A549 (cell line): Measurements from ENCODE around the gene KDM8. TPM values are rescaled to one million over a fixed set of nuclear protein-coding genes. Genes with fewer than 3 reads are reported as not detected.

Source experiments
- ATAC-seq, 2 experiments: fragments of 200-7000 bp in 1 of 2; fragments of >200 bp in 1 of 2; cut with Nextera tagmentation in 1 of 2; cut with Tn5 transposase in 1 of 2; 3 replicates each; pipeline versions ENCODE4 v1.8.0 to v1.9.1; 2018 to 2020; ENCODE audit warnings: mild to moderate bottlenecking in 1 of 2, moderate library complexity in 1 of 2
- CTCF ChIA-PET: fragments of 300-600 bp; sonication (Branson Sonifier 250); formaldehyde crosslinking; extraction: SDS; loops from one replicate; lab custom pipeline; 2021; ENCODE audit warnings: antibody characterized with exemption, inconsistent platforms; lab: Yijun Ruan, JAX
- POLR2A ChIA-PET: fragments of 350-600 bp; formaldehyde crosslinking; extraction: SDS; loops from one replicate; lab custom pipeline; 2021; ENCODE audit warnings: antibody characterized with exemption, inconsistent platforms; lab: Yijun Ruan, JAX
- DNase-seq, 2 experiments: peaks; one replicate each; pipeline versions ENCODE4 v3.0.0 to v3.0.0-alpha.2; 2011 to 2016; ENCODE audit warnings: low read depth in 1 of 2, low spot score in 1 of 2
- FAIRE-seq: peaks from 2 replicates; lab custom pipeline; 2011; peaks lifted over from hg19 to GRCh38; lab: Jason Lieb, UNC
- H3K27ac ChIP-seq, 2 experiments: fragments of >200 bp; sonication (Bioruptor Twin); formaldehyde crosslinking; 3 replicates each; pipeline ENCODE4 v1.5.1; 2016 to 2017
- H3K4me1 ChIP-seq: fragments of >200 bp; sonication (Bioruptor Twin); formaldehyde crosslinking; 3 replicates; pipeline ENCODE4 v1.6.1; 2016
- H3K4me2 ChIP-seq: fragments of >200 bp; sonication (Bioruptor Twin); formaldehyde crosslinking; 3 replicates; pipeline ENCODE4 v1.6.1; 2016
- H3K4me3 ChIP-seq: fragments of >200 bp; sonication (Bioruptor Twin); formaldehyde crosslinking; 3 replicates; pipeline ENCODE4 v1.5.1; 2016
- H3K9me3 ChIP-seq: fragments of >200 bp; sonication (Bioruptor Twin); formaldehyde crosslinking; 3 replicates; pipeline ENCODE4 v1.6.1; 2016
- CEBPB ChIP-seq, 2 experiments: fragments of >200 bp in 1 of 2; sonication (Bioruptor Twin) in 1 of 2; formaldehyde crosslinking in 1 of 2; IDR thresholded peaks; 2 replicates each; pipeline ENCODE4 v1.6.1; 2012 to 2016
- CHD4 ChIP-seq: fragments of 200-600 bp; sonication (generic); IDR thresholded peaks from 2 replicates; pipeline ENCODE4 v1.6.1; 2016; ENCODE audit warnings: antibody characterized with exemption, mild to moderate bottlenecking, borderline replicate concordance
- EHF ChIP-seq: fragments of 250-450 bp; sonication (Bioruptor Pico); IDR thresholded peaks from 2 replicates; pipeline ENCODE4 v1.5.0; 2020; ENCODE audit warnings: mild to moderate bottlenecking
- EHMT2 ChIP-seq: fragments of 200-600 bp; sonication (generic); IDR thresholded peaks from 2 replicates; pipeline ENCODE4 v1.6.1; 2016; ENCODE audit warnings: antibody characterized with exemption, low read depth, mild to moderate bottlenecking, moderate library complexity
- FOXS1 ChIP-seq: fragments of 250-450 bp; sonication (Bioruptor Pico); IDR thresholded peaks from 2 replicates; pipeline ENCODE4 v1.5.0; 2020; ENCODE audit warnings: mild to moderate bottlenecking, moderate library complexity
- GATA3 ChIP-seq: IDR thresholded peaks from 2 replicates; pipeline ENCODE4 v1.6.1; 2012; ENCODE audit warnings: borderline replicate concordance
- HEYL ChIP-seq: fragments of 250-450 bp; sonication (Bioruptor Pico); IDR thresholded peaks from 2 replicates; pipeline ENCODE4 v1.8.0; 2021; ENCODE audit warnings: mild to moderate bottlenecking, moderate library complexity
- JUN ChIP-seq, 2 experiments: fragments of >200 bp; sonication (Bioruptor Twin); formaldehyde crosslinking; IDR thresholded peaks; 2 replicates in 1 of 2; 3 replicates in 1 of 2; pipeline ENCODE4 v1.6.1; 2016 to 2017
- MAX ChIP-seq: IDR thresholded peaks from 2 replicates; pipeline ENCODE4 v1.6.1; 2012
- MYC ChIP-seq: IDR thresholded peaks from 2 replicates; pipeline ENCODE4 v1.6.1; 2012; ENCODE audit warnings: mild to moderate bottlenecking, inconsistent platforms, low read length, improper control_type of control experiment, borderline replicate concordance
- PHF8 ChIP-seq: fragments of 200-600 bp; sonication (generic); IDR thresholded peaks from 2 replicates; pipeline ENCODE4 v1.6.1; 2016; ENCODE audit warnings: low read depth, mild to moderate bottlenecking, antibody characterized with exemption, moderate library complexity, borderline replicate concordance
- POLR2A ChIP-seq: IDR thresholded peaks from 2 replicates; pipeline ENCODE4 v1.6.1; 2012; ENCODE audit warnings: mild to moderate bottlenecking, low read length
- POLR2AphosphoS2 ChIP-seq: conservative IDR thresholded peaks from 2 replicates; pipeline ENCODE4 v1.6.1; 2012; ENCODE audit warnings: low read length, improper control_type of control experiment, inconsistent platforms
- RAD21 ChIP-seq, 2 experiments: fragments of >200 bp in 1 of 2; sonication (Bioruptor Twin) in 1 of 2; formaldehyde crosslinking in 1 of 2; IDR thresholded peaks in 1 of 2; conservative IDR thresholded peaks in 1 of 2; 2 replicates in 1 of 2; 3 replicates in 1 of 2; pipeline ENCODE4 v1.6.1; 2012 to 2018; ENCODE audit warnings: inconsistent platforms in 1 of 2
- RCOR1 ChIP-seq: fragments of 150-350 bp; IDR thresholded peaks from 2 replicates; pipeline ENCODE4 v1.6.1; 2014; ENCODE audit warnings: antibody characterized with exemption, low read length, low read depth
- RFX5 ChIP-seq: fragments of 450-650 bp; IDR thresholded peaks from 2 replicates; pipeline ENCODE4 v1.7.1; 2014; ENCODE audit warnings: antibody characterized with exemption, mild to moderate bottlenecking, moderate library complexity
- RNF2 ChIP-seq: fragments of 200-600 bp; sonication (generic); IDR thresholded peaks from 2 replicates; pipeline ENCODE4 v1.6.1; 2016; ENCODE audit warnings: low read depth, mild to moderate bottlenecking, antibody characterized with exemption, moderate library complexity, borderline replicate concordance
- SREBF2 ChIP-seq: fragments of 450-650 bp; IDR thresholded peaks from 2 replicates; pipeline ENCODE4 v1.6.1; 2014; ENCODE audit warnings: mild to moderate bottlenecking, moderate library complexity
- ZSCAN20 ChIP-seq: fragments of 250-450 bp; sonication (Bioruptor Pico); IDR thresholded peaks from 2 replicates; pipeline ENCODE4 v1.8.0; 2022; ENCODE audit warnings: mild to moderate bottlenecking, moderate library complexity
- WGBS: methylation state at CpG from one replicate; pipeline ENCODE4 v1.1.6; 2017; ENCODE audit errors: missing lambda C conversion rate; 5-methylcytosine and 5-hydroxymethylcytosine counted together
- polyA plus RNA-seq, 4 experiments: library from polyadenylated mRNA; depleted of rRNA in 3 of 4; stranded (reverse); fragments of >200 nt; fragmentation: RNase III in 1 of 4; extraction: RNeasy Plus Mini Kit Qiagen cat#74134 plus additional on column Dnase treatment in 1 of 4; gene quantifications; 2 replicates in 3 of 4; 3 replicates in 1 of 4; pipeline ENCODE4 v1.2.3, GENCODE V29; 2011 to 2017
- TF ChIP-seq, protein P1 (sequence below): fragments of >200 bp; sonication (Bioruptor Twin); formaldehyde crosslinking; IDR thresholded peaks from 3 replicates; pipeline ENCODE4 v1.5.1; 2016
- TF ChIP-seq, protein P2 (sequence below): IDR thresholded peaks from 2 replicates; pipeline ENCODE4 v1.6.1; 2012
- TF ChIP-seq, protein P3 (sequence below): fragments of >200 bp; sonication (Bioruptor Twin); formaldehyde crosslinking; IDR thresholded peaks from 3 replicates; pipeline ENCODE4 v1.6.1; 2016

The KDM8 gene
- polyA plus RNA-seq, 2 of the 4 experiments (the other 2 are of a cell fraction), result 1.6 to 2.3 TPM

DNA sequence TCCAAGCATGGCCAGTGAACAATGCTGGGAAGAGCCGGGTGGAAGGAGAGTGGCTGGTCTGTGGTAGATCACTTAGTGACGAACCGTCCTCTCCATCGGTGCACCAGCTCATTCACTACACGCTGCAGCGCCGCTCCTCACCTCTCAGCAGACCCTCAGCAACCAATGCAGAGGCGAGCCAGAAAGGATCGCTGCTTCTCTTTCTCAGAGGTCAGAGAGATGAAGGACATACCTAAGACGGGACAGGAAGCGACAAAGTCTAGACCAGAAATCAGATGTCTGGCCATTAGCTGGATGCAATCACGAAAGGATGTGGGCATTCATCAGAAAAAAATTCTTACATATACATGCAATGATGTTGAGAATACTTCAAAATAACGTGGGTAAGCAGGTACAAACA lies 38.3 kb downstream of the KDM8 start:
- Histone ChIP-seq H3K4me3 (no peak overlapping the region), H3K4me1 (peaks cover 40% of the 10 kb centered on the region), H3K4me2 (no peak overlapping the region), H3K27ac (peak overlapping the region in 1 of 2 experiments; percentile 42; a peak in 1 of 6 replicates), H3K9me3 (no peaks in the 10 kb centered on the region)
- DNase-seq (no peak), FAIRE-seq (no peak), ATAC-seq (no peak)
- POLR2A ChIA-PET, result no interaction called here
- WGBS, result 82% methylated on average over 13 of the region's 13 CpGs
- CTCF ChIA-PET, result interaction anchor here (1.3 to 16.7 kb wide), 5 partner anchors 11 to 126 kb away, joined by 3 to 291 read pairs (median 5); no protein-coding TSS in a partner anchor
- TF ChIP-seq HEYL (CRISPR knock-in tag), result no peak
- TF ChIP-seq GATA3, result no peak
- TF ChIP-seq RNF2, result no peak
- TF ChIP-seq SREBF2, result no peak
- TF ChIP-seq RCOR1, result no peak
- no peak for TF ChIP-seq EHF (CRISPR knock-in tag)
- TF ChIP-seq ZSCAN20 (CRISPR knock-in tag), result no peak
- TF ChIP-seq POLR2AphosphoS2, result no peak
- TF ChIP-seq, protein P1, sequence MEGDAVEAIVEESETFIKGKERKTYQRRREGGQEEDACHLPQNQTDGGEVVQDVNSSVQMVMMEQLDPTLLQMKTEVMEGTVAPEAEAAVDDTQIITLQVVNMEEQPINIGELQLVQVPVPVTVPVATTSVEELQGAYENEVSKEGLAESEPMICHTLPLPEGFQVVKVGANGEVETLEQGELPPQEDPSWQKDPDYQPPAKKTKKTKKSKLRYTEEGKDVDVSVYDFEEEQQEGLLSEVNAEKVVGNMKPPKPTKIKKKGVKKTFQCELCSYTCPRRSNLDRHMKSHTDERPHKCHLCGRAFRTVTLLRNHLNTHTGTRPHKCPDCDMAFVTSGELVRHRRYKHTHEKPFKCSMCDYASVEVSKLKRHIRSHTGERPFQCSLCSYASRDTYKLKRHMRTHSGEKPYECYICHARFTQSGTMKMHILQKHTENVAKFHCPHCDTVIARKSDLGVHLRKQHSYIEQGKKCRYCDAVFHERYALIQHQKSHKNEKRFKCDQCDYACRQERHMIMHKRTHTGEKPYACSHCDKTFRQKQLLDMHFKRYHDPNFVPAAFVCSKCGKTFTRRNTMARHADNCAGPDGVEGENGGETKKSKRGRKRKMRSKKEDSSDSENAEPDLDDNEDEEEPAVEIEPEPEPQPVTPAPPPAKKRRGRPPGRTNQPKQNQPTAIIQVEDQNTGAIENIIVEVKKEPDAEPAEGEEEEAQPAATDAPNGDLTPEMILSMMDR, result no peak
- TF ChIP-seq CEBPB (IDR thresholded peaks at IDR 0.05), result no peak
- TF ChIP-seq MAX, result no peak
- no peak for TF ChIP-seq RAD21 (conservative IDR thresholded peaks at IDR 0.05 in 1 of 2, IDR thresholded peaks at IDR 0.05 in 1 of 2)
- TF ChIP-seq, protein P2, sequence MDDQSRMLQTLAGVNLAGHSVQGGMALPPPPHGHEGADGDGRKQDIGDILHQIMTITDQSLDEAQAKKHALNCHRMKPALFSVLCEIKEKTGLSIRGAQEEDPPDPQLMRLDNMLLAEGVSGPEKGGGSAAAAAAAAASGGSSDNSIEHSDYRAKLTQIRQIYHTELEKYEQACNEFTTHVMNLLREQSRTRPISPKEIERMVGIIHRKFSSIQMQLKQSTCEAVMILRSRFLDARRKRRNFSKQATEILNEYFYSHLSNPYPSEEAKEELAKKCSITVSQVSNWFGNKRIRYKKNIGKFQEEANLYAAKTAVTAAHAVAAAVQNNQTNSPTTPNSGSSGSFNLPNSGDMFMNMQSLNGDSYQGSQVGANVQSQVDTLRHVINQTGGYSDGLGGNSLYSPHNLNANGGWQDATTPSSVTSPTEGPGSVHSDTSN, result no peak
- no peak for TF ChIP-seq RFX5

GRCh38 chr16:27242398-27242797 lies 39.1 kb downstream of the KDM8 start:
- no peaks in the 10 kb centered on the region for H3K9me3 ChIP-seq
- H3K4me1 ChIP-seq, result peaks cover 43% of the 10 kb centered on the region
- WGBS, result 100% methylated on average over 2 of the region's 2 CpGs
- ATAC-seq, result no peak
- TF ChIP-seq POLR2A (no peak), EHMT2 (no peak), PHF8 (no peak), EHF (CRISPR knock-in tag) (no peak), CHD4 (no peak), JUN (IDR thresholded peaks at IDR 0.05) (no peak), MYC (no peak), HEYL (CRISPR knock-in tag) (no peak), FOXS1 (CRISPR knock-in tag) (no peak)
- TF ChIP-seq, protein P3, sequence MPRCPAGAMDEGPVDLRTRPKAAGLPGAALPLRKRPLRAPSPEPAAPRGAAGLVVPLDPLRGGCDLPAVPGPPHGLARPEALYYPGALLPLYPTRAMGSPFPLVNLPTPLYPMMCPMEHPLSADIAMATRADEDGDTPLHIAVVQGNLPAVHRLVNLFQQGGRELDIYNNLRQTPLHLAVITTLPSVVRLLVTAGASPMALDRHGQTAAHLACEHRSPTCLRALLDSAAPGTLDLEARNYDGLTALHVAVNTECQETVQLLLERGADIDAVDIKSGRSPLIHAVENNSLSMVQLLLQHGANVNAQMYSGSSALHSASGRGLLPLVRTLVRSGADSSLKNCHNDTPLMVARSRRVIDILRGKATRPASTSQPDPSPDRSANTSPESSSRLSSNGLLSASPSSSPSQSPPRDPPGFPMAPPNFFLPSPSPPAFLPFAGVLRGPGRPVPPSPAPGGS, result no peak
- peak overlapping the region; percentile 51 for H3K4me2 ChIP-seq
- ChIA-PET CTCF (interaction anchor here (0.9 to 16.7 kb wide), 5 partner anchors 12 to 126 kb away, joined by 3 to 291 read pairs (median 5); no protein-coding TSS in a partner anchor), POLR2A (interaction anchor here (2.1 kb wide), 1 partner anchor 39 kb away, joined by 7 read pairs; the partner anchor contains the start of gene KDM8)
- no peak for DNase-seq
- no peak for FAIRE-seq
- H3K4me3 ChIP-seq, result no peak overlapping the region
- peak overlapping the region; percentile 9 to 69; a peak in 3 of 6 replicates for H3K27ac ChIP-seq
